OCI-LY1 (cell line): ENCODE measurements around the gene ZNFX1.
"Not testable (repeated sequence)": the region's sequence is repeated elsewhere in the genome, so short reads cannot be mapped to it uniquely, and the experiment has no call there.

Experiments
- H2AFZ ChIP-seq: fragments of 200-600 bp; sonication (generic), shearing (Covaris generic); 2 replicates; pipeline ENCODE4 v1.6.0; 2014; ENCODE audit warnings: antibody characterized with exemption, mild to moderate bottlenecking, low read length
- H3F3A ChIP-seq: fragments of 200-600 bp; sonication (generic), shearing (Covaris generic); 2 replicates; pipeline ENCODE4 v1.6.0; 2014; ENCODE audit warnings: mild to moderate bottlenecking, antibody characterized with exemption, low read length, moderate library complexity; ENCODE audit not compliant: insufficient read depth
- H3K27ac ChIP-seq: fragments of 200-600 bp; sonication (generic); 2 replicates; pipeline ENCODE4 v1.5.1; 2014; ENCODE audit warnings: low read length, mixed run types, mild to moderate bottlenecking, low read depth; ENCODE audit not compliant: poor library complexity, severe bottlenecking
- H3K27me3 ChIP-seq: fragments of 200-600 bp; sonication (generic); 2 replicates; pipeline ENCODE4 v1.6.0; 2014; ENCODE audit warnings: antibody characterized with exemption, mild to moderate bottlenecking, low read length, moderate library complexity; ENCODE audit not compliant: insufficient read depth
- H3K36me3 ChIP-seq: fragments of 200-600 bp; sonication (generic); 2 replicates; pipeline ENCODE4 v1.6.1; 2014; ENCODE audit warnings: mild to moderate bottlenecking, antibody characterized with exemption, low read length, moderate library complexity, mixed read lengths; ENCODE audit not compliant: insufficient read depth
- H3K4me1 ChIP-seq: fragments of 200-600 bp; sonication (generic); 2 replicates; pipeline ENCODE4 v1.5.1; 2014; ENCODE audit warnings: mild to moderate bottlenecking, low read length, moderate library complexity; ENCODE audit not compliant: insufficient read depth, severe bottlenecking
- H3K4me2 ChIP-seq: fragments of 200-600 bp; sonication (generic), shearing (Covaris generic); 2 replicates; pipeline ENCODE4 v1.6.1; 2014; ENCODE audit warnings: low read length
- H3K4me3 ChIP-seq: fragments of 200-600 bp; sonication (generic); 2 replicates; pipeline ENCODE4 v1.5.1; 2014; ENCODE audit warnings: low read length, low read depth, mild to moderate bottlenecking, mixed read lengths; ENCODE audit not compliant: poor library complexity, severe bottlenecking
- H3K79me2 ChIP-seq: fragments of 200-600 bp; shearing (Covaris generic); 2 replicates; pipeline ENCODE4 v1.6.1; 2016; ENCODE audit warnings: mixed run types, low read length, mixed read lengths; ENCODE audit not compliant: insufficient read depth
- H3K9ac ChIP-seq: fragments of 200-600 bp; sonication (generic), shearing (Covaris generic); 2 replicates; pipeline ENCODE4 v1.6.1; 2014; ENCODE audit warnings: mild to moderate bottlenecking, low read length, mixed read lengths
- H3K9me2 ChIP-seq: fragments of 200-600 bp; sonication (generic), shearing (Covaris generic); 2 replicates; pipeline ENCODE4 v1.6.1; 2014; ENCODE audit warnings: low read depth, mild to moderate bottlenecking, low read length, mixed read lengths
- H3K9me3 ChIP-seq: fragments of 200-600 bp; shearing (Covaris generic); 2 replicates; pipeline ENCODE4 v1.6.1; 2014; ENCODE audit warnings: low read length, mixed read lengths
- H4K20me1 ChIP-seq: fragments of 200-600 bp; sonication (generic), shearing (Covaris generic); 2 replicates; pipeline ENCODE4 v1.6.0; 2016; ENCODE audit warnings: mild to moderate bottlenecking, low read length; ENCODE audit not compliant: insufficient read depth
- CTCF ChIP-seq: fragments of 200-600 bp; sonication (generic), shearing (Covaris generic); IDR thresholded peaks from 2 replicates; pipeline ENCODE4 v1.5.1; 2017; ENCODE audit warnings: mild to moderate bottlenecking, antibody characterized with exemption, low read length, moderate library complexity, mixed read lengths
- EZH2 ChIP-seq: fragments of 200-600 bp; sonication (generic), shearing (Covaris generic); IDR thresholded peaks from 2 replicates; pipeline ENCODE4 v1.8.0; 2017; ENCODE audit warnings: borderline replicate concordance, mixed run types, mild to moderate bottlenecking, antibody characterized with exemption, low read length, moderate library complexity, mixed read lengths

Gene ZNFX1

GRCh38 chr20:49203746-49204145, 74.1 kb downstream of the ZNFX1 start:
- Histone ChIP-seq H3K9me2 (no peaks in the 10 kb centered on the region), H3K27ac (no peak overlapping the region), H4K20me1 (no peaks in the 10 kb centered on the region), H3K4me1 (no peaks in the 10 kb centered on the region), H3K27me3 (no peaks in the 10 kb centered on the region), H3K36me3 (no peaks in the 10 kb centered on the region), H3K4me3 (no peak overlapping the region), H3K4me2 (no peak overlapping the region), H3K9me3 (no peaks in the 10 kb centered on the region), H2AFZ (no peak overlapping the region), H3K9ac (no peak overlapping the region), H3K79me2 (no peaks in the 10 kb centered on the region), H3F3A (no peaks in the 10 kb centered on the region)
- TF ChIP-seq EZH2 = no peak
- no peak for TF ChIP-seq CTCF

GRCh38 chr20:49203011-49203410, 74.8 kb downstream of the ZNFX1 start:
- Histone ChIP-seq H3K4me3 (no peak overlapping the region), H3K27ac (no peak overlapping the region), H3K9me3 (no peaks in the 10 kb centered on the region), H3K4me2 (no peak overlapping the region), H3K4me1 (no peaks in the 10 kb centered on the region), H3K9ac (no peak overlapping the region), H3K27me3 (no peaks in the 10 kb centered on the region), H3K9me2 (no peaks in the 10 kb centered on the region), H2AFZ (no peak overlapping the region), H3K79me2 (no peaks in the 10 kb centered on the region), H3K36me3 (no peaks in the 10 kb centered on the region), H4K20me1 (no peaks in the 10 kb centered on the region), H3F3A (no peaks in the 10 kb centered on the region)
- no peak for TF ChIP-seq EZH2

GRCh38 chr20:49199729-49200293, 78.0 kb downstream of the ZNFX1 start:
- H3K9me2 ChIP-seq = no peaks in the 10 kb centered on the region
- H3K4me2 ChIP-seq = no peak overlapping the region
- no peaks in the 10 kb centered on the region for H3K4me1 ChIP-seq
- H3K79me2 ChIP-seq = no peaks in the 10 kb centered on the region
- no peaks in the 10 kb centered on the region for H4K20me1 ChIP-seq
- H3K27me3 ChIP-seq = no peaks in the 10 kb centered on the region
- no peak overlapping the region for H3K9ac ChIP-seq
- no peak overlapping the region for H2AFZ ChIP-seq
- no peak for TF ChIP-seq EZH2
- no peak for TF ChIP-seq CTCF
- no peaks in the 10 kb centered on the region for H3K36me3 ChIP-seq
- no peaks in the 10 kb centered on the region for H3F3A ChIP-seq
- no peak overlapping the region for H3K27ac ChIP-seq
- no peak overlapping the region for H3K4me3 ChIP-seq
- no peaks in the 10 kb centered on the region for H3K9me3 ChIP-seq

GRCh38 chr20:49192944-49193518, 84.8 kb downstream of the ZNFX1 start:
- not testable (repeated sequence) for H3K4me3 ChIP-seq, H3K27ac ChIP-seq, H3F3A ChIP-seq, H3K4me1 ChIP-seq, H4K20me1 ChIP-seq, H3K9me2 ChIP-seq, H3K4me2 ChIP-seq, H3K36me3 ChIP-seq, H3K9me3 ChIP-seq, H3K9ac ChIP-seq, H2AFZ ChIP-seq, H3K27me3 ChIP-seq, H3K79me2 ChIP-seq
